ENCODE data around the gene GRK7. TPM values are rescaled to one million over a fixed set of nuclear protein-coding genes. Genes with fewer than 3 reads are reported as not detected.

Gene GRK7
- polyA plus RNA-seq, 3 donors, result 0.10 to 0.13 (median 0.13) TPM

Other genes starting within 250 kb of the GRK7 start
- gene RNF7, start 25.1 kb upstream of the GRK7 start, polyA plus RNA-seq (ENCODE audit: insufficient read length in 3 of 3), result 100 to 1,000 TPM; 102 to 114 (median 113) TPM
- 100 to 1,000 TPM; 136 to 207 (median 186) TPM for gene ATP1B3, start 113.2 kb downstream of the GRK7 start, polyA plus RNA-seq (ENCODE audit: insufficient read length in 3 of 3)

All from renal pelvis (tissue), 3 donors.